KBM-7 (cell line): Measurements from ENCODE around the gene KRTAP13-4.

Experiments used
- DNase-seq: peaks from one replicate; pipeline ENCODE4 v3.0.0-alpha.2; 2015
- in situ Hi-C: fragments of 300-500 bp; cut with MboI; formaldehyde crosslinking; loops from 2 replicates; pipeline ENCODE4 v1.14.3; 2020; ENCODE audit warnings: low sequenced_read_pairs, low pct_unique_long_range_greater_than_20kb, mixed read lengths

Gene KRTAP13-4, protein sequence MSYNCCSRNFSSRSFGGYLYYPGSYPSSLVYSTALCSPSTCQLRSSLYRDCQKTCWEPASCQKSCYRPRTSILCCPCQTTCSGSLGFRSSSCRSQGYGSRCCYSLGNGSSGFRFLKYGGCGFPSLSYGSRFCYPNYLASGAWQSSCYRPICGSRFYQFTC

DNA sequence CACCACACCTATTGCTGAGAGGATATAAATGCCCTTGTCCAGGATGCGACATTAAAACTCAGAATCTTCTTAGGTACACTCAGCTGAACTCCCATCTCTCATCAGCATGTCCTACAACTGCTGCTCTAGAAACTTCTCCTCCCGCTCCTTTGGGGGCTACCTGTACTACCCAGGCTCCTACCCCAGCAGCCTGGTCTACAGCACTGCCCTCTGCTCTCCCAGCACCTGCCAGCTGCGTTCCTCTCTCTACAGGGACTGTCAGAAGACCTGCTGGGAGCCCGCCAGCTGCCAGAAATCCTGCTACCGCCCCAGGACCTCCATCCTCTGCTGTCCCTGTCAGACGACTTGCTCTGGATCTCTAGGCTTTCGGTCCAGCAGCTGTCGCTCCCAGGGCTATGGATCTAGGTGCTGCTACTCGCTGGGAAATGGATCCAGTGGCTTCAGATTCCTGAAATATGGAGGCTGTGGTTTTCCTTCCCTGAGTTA, at the start of gene KRTAP13-4:
TSS of gene KRTAP13-4 (plus strand) at position 51 of the 486 bp plus-strand sequence. CDS start at position 107, 56 bp downstream.
- no peak for DNase-seq
- in situ Hi-C loops: no loop called here

DNA sequence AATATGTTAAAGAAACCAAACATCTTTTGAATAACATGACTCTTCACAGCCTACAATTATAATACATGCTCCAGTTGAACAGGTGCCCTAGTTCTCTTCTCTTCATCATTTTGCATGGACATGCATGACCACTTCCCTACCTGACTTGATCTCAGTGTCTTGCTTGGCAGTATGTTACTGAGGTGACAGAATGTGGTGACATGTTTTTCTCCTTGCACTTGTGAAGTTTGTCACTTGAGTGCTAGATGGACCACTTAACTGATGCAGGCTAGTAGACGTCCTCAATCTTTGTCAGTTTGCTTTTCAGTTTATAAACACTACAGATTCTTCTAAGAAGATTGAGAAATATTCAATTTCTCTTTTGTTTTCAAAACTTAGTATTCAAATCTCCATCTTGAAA, 47.8 kb upstream of the KRTAP13-4 start:
- in situ Hi-C loops: no loop called here
- DNase-seq: no peak

DNA sequence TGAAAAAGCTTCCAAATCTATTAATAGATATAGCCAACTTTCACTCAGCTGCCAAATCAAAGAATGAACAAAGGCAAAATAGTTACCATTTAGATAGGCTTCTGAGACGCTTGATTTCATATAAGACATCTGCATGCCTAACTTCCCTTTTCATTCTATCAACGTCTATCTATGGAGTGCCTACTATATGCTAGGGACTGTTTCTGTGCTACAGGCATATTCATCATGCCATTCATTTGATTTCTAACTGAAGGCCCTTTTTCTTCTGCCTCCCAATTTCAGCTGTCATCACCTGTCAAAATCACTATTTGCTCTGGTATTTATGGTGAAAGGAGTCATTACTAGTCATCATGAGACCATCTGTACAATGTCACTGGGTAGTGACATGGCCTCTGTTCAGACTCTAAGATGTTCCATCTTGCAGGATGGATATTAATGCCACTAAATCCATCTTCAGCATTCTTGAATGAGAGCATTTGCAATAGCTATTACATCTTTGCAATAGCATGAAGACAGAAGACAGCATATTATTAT, 38.5 kb upstream of the KRTAP13-4 start:
- no peak for DNase-seq
- in situ Hi-C loops: no loop called here

DNA sequence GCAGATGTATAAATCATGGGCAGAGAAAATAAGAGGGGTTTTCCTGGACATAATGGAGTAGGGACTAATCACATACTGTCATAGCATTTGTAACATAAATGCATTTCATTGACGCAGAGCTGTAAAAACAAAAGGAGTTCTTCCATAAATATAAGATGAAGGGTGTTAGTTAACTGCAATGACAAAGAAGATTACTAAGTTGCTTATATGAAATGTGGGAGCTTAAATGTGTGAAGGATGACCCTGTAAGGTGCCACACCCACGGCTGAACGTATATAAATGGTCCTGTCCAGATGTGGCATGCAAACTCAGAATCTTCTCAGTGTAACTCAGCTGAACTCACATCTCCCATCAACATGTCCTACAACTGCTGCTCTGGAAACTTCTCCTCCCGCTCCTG, 34.3 kb upstream of the KRTAP13-4 start, which contains the start of gene KRTAP13-1:
TSS of gene KRTAP13-1 (plus strand) at position 301 of the 400 bp plus-strand sequence. CDS start at position 357, 56 bp downstream.
- DNase-seq: no peak
- in situ Hi-C loops: no loop called here

DNA sequence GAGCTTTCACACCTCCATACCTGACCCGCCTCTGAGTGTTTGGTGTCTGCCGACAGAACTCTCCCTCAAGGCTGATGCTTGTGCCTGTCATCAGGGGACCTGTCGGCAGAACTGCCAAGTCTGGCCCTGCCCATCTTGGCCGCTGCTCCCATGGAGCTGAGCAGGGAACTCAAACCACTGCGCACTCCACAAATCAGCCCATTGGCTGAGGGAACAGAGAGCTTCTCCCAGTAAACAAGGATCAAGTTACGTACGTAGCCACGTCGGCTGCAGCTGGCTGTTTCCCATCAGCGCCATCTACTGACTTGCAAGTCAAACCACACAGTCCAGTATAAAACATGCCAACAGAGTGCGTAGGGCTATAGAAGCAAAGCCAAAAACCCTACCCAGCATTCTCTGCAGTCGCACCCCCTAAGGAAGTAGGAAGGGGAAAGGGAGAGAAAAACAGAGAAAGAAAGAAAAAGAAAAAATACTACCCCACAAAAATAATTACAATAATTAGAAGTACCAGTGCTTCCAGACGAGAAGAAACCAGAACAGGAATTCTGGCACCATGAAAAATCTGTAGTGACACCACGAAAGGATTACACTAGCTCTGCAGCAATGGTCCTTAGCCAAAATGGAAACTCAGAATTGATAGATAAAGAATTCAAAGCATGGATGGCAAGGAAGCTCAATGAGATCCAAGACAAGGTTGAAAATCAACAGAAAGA, 21.1 kb upstream of the KRTAP13-4 start:
- in situ Hi-C loops: no loop called here
- peak; percentile 63 for DNase-seq

DNA sequence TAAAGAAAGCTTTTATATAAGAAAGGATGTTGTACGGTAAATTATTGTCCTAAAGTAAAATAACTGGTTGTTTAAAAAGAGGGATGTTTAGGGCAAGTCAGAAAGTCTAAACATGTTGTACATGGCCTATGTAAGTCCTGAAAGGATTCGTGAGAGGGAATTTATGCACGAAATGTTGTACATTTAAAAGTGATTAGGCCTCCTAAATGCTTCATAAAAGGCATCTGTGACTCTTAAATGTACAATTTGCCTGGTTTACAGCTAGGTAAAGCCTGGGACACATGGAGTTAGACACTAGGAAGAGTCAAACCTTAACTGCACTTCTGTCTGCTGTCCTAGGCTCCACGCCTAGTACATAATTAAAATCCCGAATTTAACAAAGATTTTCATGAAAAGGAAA, 14.0 kb upstream of the KRTAP13-4 start:
- in situ Hi-C loops: no loop called here
- DNase-seq: no peak

DNA sequence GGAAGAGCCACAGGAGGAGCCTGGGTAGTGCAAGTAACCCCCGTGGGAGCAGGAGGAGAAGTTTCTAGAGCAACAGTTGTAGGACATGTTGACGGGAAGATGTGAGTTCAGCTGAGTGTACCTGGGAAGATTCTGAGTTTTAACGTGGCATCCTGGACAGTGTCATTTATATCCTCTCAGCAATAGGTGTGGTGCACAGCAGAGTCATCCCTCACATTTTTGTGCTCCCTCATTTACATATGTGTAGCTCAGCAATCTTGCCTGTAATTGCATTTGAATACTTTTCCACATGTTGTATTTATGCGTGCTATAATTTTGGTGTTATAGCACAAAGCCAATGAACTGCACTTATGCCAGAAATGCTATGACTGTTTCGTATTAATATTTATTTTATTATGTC, 4.2 kb upstream of the KRTAP13-4 start, which contains the start of gene KRTAP13-3:
TSS of gene KRTAP13-3 (minus strand) at position 101 of the 400 bp plus-strand sequence. CDS start at position 87, 14 bp downstream.
- in situ Hi-C loops: no loop called here
- DNase-seq: no peak

DNA sequence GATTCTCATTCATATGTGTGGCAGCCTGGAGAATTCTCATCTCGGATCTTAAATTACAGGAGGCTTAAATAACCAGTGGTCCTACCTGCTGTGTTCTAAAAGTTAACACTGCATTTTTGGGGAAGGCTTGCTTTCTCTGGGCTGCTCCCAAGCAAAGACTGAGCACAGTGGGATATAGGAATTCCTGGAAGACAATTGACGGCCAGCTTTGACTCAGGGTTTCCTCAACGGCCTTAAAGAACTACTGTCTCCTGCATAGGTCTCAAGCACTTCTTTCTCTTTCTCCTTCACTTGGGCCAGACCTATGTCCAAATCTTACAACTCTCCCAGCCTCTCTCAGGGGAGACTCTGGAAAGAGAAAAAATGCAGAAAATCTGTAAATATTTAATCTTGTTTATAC, 3.3 kb upstream of the KRTAP13-4 start:
- DNase-seq: no peak
- in situ Hi-C loops: no loop called here

DNA sequence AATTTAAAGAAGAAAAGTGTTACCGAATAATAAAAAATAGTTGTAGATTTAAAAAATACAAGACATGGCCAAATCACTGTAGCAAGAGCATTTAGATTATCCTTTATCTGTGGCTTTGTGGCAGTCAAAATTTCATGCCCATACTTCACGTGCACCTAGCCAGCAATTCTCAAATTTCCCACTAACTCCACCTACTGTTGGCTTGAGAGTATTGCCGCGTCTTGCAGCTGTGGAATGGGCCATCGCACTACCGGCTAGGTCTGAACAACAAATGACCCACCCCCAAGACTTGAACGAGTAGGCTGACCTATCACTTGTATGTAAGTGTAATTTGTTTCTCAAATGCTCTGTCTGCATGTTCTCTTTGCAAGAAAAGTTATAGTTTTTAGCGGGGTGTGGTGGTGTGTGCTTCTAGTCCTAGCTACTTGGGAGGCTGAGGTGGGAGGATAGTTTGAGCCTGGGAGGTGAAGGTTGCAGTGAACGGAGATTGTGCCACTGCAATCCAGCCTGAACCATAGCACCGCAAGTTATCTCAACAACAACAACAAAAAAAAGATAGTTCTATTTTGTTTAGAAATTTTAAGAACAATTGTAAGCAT, 4.1 kb downstream of the KRTAP13-4 start:
- DNase-seq: peak; percentile 48

DNA sequence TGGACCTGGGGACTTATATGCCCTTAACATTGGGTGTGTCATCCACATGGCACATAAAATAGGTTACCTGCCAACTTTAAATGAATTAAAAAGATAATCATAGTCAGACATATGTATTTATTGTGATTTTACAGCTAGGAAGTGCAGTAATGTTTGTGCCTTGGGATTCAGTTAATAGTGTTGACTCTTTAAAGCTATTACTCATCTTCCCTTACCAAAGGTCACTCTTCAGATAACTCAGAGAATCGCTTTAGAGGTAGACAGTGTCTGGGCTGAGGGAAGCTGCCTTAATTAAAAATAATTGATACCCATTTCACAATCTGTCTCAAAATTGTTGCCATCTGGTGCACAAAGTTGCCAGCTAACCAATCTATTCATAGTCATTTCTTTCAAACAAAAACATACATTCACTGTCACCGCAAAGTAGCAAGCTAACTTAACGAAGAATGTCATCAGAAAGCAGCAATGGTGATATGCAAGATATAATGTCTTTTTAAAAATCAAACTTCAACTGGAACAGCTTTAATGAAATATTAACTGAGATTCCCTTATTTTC, 7.1 kb downstream of the KRTAP13-4 start:
- no peak for DNase-seq

More for the DNA sequence above, 4.1 kb downstream of the KRTAP13-4 start:
- in situ Hi-C loops: no loop called here

DNA sequence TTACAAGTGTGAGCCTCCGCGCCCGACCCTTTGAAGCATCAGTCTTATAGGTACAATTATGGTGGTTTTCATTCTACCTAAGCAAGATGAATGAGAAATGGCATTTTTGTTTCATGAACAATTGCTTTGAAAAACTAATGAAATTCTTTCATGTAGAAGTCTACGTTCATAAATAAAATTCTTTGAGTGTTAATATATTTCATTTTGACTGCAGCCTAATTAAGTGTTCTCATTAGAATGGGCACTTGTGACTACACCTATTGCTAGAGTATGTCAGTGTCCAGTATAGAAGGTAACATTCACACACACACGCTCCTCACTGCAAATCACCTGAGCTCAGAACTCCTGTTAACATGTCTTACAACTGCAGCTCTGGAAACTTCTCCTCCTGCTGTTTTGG, 10.0 kb downstream of the KRTAP13-4 start, which contains the start of gene KRTAP15-1:
TSS of gene KRTAP15-1 (plus strand) at position 301 of the 400 bp plus-strand sequence. CDS start at position 354, 53 bp downstream.
- in situ Hi-C loops: no loop called here
- DNase-seq: no peak

More for the DNA sequence above, 7.1 kb downstream of the KRTAP13-4 start:
- in situ Hi-C loops: no loop called here

DNA sequence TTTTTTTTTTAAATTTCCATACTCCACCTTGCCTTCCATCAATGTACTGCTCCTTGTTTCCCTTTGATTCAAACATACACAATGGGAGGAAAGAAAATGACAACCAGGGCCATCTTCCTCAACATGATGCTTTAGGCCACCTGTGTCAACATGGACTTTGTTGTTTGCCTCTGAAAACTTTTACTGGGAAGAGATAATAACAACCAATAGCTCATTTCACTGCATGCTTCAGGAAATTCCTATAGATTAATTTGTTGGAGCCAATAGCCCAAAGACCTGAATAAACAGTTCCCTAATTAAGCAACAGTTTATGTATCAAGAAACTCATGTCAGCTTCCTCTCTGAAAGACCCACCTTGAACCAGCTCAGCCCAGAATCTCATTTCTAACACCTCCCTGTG, 13.2 kb downstream of the KRTAP13-4 start:
- in situ Hi-C loops: no loop called here
- DNase-seq: no peak

DNA sequence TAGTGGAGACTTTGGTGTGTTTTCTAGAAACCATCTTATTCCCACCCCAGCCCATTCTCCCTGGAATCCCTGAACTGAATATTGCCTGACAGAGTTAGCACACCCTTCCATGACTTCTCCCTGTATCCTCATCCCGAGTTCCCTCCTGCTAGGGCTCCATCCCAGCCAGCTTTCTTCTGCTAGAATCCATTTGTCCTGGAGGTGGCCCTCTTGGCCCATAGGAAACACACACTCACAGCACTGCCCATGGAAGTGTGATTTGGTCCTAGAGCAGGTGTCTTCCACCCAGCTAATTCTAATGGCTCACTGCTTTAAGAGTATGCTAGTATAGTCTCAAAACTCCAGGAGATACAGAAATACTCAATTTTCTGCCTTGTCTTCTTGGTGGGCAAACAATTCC, 14.2 kb downstream of the KRTAP13-4 start:
- in situ Hi-C loops: no loop called here
- no peak for DNase-seq

DNA sequence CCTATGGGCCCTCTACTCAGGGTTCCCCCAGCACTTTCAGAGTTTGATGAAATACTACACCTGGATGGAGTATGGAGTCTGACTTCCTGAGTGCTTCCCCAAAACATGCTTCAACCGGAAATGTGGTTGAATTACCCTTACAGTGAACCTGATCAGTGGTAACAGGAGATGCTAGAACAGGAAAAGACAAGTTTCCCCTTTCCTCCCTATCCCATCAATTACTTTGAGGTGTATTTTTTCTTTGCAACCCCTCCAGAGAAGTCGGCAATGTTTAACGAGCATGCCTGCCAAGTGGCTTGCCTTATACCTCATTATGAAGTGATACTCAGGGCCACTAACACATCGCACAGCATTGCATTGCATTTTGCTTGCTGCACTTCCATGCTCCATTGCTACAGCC, 17.0 kb downstream of the KRTAP13-4 start:
- in situ Hi-C loops: no loop called here
- DNase-seq: peak; percentile 9

DNA sequence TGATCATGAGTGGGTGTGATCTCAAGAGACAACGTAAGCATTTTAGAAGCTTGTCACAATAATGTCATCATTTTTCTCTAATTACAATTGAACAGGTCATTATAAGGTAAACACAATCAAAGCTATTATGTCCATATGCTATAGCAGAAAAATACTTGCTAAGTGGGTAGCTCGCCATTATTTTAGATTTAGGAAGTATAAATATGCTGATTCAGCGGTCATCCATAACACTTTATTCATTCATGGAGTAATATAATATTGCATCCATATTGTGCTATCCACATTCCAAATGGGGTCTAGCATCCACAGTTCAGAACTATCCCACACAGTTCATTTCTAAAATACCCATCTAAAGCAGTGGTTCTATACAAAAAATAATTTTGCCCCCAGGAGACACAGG, 18.5 kb downstream of the KRTAP13-4 start:
- in situ Hi-C loops: no loop called here
- DNase-seq: no peak

DNA sequence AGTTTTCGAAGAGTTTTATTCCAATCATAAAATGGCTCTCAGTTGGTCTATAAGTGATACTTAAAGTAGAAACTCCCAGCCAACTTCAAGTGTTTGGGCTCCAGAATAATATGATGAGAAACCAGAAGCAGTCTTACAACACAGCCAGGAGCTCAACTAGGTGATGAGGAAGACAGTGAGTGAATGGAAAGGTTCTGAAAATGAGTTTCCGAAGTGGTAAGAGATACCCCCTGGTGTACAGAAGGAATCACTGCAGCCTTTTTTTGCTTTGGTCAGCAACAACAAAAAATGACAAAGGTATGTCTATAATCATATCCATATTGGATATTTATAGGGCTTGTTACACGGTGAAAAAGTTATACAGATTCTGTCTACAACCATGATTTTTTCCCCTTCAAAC, 33.7 kb downstream of the KRTAP13-4 start:
- peak; percentile 6 for DNase-seq

DNA sequence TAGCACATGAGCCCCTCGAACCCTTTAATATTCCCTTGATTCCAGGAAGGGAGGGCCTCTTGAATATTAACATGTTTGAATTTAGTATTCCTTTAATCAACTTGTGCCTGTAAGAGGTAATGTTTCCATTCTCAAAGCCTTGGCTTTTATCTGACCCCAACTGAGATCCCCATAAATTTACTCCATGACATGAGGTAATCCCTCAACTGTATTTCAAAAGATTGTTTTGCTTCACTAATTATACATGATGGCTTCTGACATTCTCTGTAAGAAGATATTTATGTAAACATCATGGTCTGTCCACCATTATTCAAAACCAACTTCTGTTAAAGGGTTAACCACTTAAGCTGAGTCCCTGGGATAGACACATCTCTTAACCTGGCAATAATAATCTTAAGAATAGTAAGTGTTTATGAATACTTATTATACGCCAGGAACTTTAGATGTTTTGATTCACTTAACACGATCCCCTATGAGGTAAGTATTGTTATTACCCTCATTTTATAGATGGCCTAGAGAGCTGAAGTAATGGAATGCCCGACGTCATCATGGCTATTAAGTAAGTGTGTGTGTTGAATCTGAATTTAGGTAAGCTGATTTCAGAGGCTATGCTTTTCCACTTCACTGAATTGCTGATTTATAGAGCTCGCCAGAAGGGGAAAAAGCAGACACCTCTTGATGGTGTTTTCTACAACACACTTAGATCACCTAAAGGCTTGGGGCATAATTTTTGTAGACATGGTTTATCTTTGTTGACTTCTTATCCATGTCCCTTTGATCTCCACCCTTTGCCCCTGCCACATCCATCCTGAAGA, 39.1 kb downstream of the KRTAP13-4 start:
- DNase-seq: no peak
- in situ Hi-C loops: no loop called here

More for the DNA sequence above, 33.7 kb downstream of the KRTAP13-4 start:
- in situ Hi-C loops: no loop called here

DNA sequence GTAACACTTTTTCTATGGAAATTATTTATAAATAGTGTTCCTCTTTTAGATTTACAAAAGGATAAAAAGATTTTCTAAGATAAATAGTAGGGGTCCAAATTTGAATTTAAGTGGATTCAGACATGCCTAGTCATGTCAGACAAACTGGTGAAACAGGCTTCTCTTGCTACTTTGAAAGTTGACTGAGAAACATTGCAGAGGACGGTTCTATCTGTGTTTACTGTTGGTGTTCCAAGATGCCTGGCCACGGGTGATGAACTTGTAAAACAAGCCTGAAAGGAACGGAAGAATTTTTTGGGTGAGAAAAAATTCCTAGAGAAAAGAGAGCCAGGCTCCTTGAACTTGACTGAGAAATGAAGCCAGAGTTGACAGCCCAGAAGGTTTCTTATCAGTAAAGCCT, 48.0 kb downstream of the KRTAP13-4 start:
- in situ Hi-C loops: no loop called here
- DNase-seq: no peak

DNA sequence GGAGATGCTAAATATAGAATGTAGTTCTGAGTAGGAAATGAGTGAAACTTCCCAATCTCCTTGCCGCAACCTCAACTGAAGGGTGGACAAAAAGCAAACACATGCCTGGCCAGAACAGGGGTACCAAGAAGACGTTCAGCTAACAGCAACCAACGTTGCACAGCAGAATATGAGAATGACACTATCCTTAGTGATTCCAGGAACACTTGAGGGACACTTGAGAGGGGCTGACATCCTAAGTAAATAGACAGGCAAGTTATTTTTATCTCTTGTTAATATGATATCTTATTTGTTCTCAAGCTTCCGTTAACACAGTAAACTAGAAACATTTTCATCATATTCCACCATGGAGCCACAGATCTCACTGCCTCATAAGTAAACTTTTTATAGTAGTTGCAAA, 49.2 kb downstream of the KRTAP13-4 start:
- in situ Hi-C loops: no loop called here
- no peak for DNase-seq
